Measurements from ENCODE around the gene SARDH. TPM values are rescaled to one million over a fixed set of nuclear protein-coding genes. Genes with fewer than 3 reads are reported as not detected.

SARDH gene
- total and polyA plus RNA-seq, 2 of the 13 experiments (the other 11 are each of a cell fraction or from before 2014, with no cell fraction given), result 11.6 to 34.9 TPM

DNA sequence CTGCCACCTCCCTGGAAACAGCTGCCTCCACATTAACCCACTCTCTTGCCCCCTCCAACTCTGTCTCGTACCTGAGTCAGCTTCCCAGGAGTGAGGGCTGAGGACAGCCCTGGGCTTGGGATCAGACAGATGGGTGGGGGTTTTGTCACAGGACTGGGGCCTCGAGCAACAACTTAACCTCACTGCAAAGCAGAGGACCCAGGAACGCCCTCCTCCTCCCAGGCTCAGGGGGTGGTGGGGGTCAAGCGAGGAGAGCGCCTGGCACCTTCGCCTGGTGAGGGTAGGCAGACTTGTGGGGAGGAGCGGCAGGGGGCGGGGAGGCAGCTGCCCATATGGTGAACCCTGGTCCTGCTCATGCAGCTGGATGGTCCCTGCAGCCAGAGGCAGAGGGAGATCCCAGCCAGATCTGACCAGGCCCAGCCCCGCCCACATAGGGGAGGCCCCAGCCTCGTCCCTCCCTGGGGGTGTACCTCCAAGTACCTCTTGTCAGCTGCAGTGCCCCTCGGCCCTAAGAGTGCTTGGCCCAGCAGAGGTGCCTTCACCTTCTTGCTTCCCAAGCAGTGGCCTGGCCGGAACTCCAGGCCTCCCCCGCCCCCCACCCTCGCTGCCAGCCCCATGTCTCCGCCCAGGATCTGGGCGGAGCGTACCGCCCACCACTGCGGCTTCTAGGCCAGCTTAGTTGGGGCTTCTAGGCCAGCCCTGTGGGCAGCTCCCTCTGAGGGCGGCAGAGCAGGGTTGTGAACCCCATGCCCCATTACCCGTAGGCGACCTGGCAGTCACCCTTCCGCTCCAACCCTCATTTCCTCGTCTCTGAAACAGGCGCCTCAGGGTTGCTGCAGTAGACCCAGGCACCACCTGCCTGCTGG, at the start of gene SARDH (continued):
- TF ChIP-seq ZNF878 (CRISPR knock-in tag; IDR thresholded peaks at IDR 0.05) (no peak; the same call in 1 of the 2 replicates), KAT7 (CRISPR knock-in tag; IDR thresholded peaks at IDR 0.05; ENCODE audit: borderline replicate concordance) (no peak), SMARCE1 (IDR thresholded peaks at IDR 0.05; ENCODE audit: borderline replicate concordance) (no peak), DR1 (CRISPR knock-in tag; IDR thresholded peaks at IDR 0.05) (no peak), ZNF724P (CRISPR knock-in tag; IDR thresholded peaks at IDR 0.05; ENCODE audit: borderline replicate concordance) (no peak), POLR2A (IDR thresholded peaks at IDR 0.05; ENCODE audit: insufficient read depth in 1 of 2, low read depth in 2 of 2, low read length in 2 of 2) (peak in 1 of 2 experiments; percentile 81; a peak in 2 of 4 replicates), REL (CRISPR knock-in tag; conservative IDR thresholded peaks at IDR 0.05) (no peak), CEBPG (CRISPR knock-in tag; IDR thresholded peaks at IDR 0.05) (no peak), ZNF660 (CRISPR knock-in tag; IDR thresholded peaks at IDR 0.05; ENCODE audit: borderline replicate concordance, low read depth) (no peak), NR2F2 (IDR thresholded peaks at IDR 0.05; ENCODE audit: borderline replicate concordance, low read depth) (no peak), TEAD3 (CRISPR knock-in tag; optimal IDR thresholded peaks at IDR 0.05; ENCODE audit: borderline replicate concordance) (peak; percentile 13)
- TF ChIP-seq, protein P1, sequence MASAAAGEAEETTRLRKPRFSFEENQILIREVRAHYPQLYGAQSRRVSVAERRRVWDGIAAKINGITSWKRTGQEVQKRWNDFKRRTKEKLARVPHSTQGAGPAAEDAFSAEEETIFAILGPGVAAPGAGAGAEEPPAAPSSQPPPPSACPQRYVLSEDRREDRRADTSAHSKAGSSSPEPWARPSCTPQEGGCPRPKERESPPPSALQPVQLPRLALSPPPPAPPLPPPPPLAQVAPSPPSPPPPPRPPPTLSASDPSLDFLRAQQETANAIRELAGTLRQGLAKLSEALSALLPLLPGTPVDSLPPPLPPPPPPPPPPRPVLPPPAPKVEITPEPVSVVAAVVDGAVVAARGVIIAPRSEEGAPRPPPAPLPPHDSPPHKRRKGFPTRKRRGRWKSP (CRISPR knock-in tag; IDR thresholded peaks at IDR 0.05), result no peak
- TF ChIP-seq, protein P2, sequence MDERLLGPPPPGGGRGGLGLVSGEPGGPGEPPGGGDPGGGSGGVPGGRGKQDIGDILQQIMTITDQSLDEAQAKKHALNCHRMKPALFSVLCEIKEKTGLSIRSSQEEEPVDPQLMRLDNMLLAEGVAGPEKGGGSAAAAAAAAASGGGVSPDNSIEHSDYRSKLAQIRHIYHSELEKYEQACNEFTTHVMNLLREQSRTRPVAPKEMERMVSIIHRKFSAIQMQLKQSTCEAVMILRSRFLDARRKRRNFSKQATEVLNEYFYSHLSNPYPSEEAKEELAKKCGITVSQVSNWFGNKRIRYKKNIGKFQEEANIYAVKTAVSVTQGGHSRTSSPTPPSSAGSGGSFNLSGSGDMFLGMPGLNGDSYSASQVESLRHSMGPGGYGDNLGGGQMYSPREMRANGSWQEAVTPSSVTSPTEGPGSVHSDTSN (CRISPR knock-in tag; IDR thresholded peaks at IDR 0.05), result no peak
- TF ChIP-seq, protein P3, sequence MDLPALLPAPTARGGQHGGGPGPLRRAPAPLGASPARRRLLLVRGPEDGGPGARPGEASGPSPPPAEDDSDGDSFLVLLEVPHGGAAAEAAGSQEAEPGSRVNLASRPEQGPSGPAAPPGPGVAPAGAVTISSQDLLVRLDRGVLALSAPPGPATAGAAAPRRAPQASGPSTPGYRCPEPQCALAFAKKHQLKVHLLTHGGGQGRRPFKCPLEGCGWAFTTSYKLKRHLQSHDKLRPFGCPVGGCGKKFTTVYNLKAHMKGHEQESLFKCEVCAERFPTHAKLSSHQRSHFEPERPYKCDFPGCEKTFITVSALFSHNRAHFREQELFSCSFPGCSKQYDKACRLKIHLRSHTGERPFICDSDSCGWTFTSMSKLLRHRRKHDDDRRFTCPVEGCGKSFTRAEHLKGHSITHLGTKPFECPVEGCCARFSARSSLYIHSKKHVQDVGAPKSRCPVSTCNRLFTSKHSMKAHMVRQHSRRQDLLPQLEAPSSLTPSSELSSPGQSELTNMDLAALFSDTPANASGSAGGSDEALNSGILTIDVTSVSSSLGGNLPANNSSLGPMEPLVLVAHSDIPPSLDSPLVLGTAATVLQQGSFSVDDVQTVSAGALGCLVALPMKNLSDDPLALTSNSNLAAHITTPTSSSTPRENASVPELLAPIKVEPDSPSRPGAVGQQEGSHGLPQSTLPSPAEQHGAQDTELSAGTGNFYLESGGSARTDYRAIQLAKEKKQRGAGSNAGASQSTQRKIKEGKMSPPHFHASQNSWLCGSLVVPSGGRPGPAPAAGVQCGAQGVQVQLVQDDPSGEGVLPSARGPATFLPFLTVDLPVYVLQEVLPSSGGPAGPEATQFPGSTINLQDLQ (CRISPR knock-in tag; IDR thresholded peaks at IDR 0.05), result no peak
- TF ChIP-seq, protein P4, sequence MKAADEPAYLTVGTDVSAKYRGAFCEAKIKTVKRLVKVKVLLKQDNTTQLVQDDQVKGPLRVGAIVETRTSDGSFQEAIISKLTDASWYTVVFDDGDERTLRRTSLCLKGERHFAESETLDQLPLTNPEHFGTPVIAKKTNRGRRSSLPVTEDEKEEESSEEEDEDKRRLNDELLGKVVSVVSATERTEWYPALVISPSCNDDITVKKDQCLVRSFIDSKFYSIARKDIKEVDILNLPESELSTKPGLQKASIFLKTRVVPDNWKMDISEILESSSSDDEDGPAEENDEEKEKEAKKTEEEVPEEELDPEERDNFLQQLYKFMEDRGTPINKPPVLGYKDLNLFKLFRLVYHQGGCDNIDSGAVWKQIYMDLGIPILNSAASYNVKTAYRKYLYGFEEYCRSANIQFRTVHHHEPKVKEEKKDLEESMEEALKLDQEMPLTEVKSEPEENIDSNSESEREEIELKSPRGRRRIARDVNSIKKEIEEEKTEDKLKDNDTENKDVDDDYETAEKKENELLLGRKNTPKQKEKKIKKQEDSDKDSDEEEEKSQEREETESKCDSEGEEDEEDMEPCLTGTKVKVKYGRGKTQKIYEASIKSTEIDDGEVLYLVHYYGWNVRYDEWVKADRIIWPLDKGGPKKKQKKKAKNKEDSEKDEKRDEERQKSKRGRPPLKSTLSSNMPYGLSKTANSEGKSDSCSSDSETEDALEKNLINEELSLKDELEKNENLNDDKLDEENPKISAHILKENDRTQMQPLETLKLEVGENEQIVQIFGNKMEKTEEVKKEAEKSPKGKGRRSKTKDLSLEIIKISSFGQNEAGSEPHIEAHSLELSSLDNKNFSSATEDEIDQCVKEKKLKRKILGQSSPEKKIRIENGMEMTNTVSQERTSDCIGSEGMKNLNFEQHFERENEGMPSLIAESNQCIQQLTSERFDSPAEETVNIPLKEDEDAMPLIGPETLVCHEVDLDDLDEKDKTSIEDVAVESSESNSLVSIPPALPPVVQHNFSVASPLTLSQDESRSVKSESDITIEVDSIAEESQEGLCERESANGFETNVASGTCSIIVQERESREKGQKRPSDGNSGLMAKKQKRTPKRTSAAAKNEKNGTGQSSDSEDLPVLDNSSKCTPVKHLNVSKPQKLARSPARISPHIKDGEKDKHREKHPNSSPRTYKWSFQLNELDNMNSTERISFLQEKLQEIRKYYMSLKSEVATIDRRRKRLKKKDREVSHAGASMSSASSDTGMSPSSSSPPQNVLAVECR (CRISPR knock-in tag; IDR thresholded peaks at IDR 0.05; ENCODE audit: borderline replicate concordance), result peak; percentile 76
- TF ChIP-seq, protein P5, sequence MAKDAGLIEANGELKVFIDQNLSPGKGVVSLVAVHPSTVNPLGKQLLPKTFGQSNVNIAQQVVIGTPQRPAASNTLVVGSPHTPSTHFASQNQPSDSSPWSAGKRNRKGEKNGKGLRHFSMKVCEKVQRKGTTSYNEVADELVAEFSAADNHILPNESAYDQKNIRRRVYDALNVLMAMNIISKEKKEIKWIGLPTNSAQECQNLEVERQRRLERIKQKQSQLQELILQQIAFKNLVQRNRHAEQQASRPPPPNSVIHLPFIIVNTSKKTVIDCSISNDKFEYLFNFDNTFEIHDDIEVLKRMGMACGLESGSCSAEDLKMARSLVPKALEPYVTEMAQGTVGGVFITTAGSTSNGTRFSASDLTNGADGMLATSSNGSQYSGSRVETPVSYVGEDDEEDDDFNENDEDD (CRISPR knock-in tag; IDR thresholded peaks at IDR 0.05; ENCODE audit: borderline replicate concordance), result no peak
- TF ChIP-seq, protein P6, sequence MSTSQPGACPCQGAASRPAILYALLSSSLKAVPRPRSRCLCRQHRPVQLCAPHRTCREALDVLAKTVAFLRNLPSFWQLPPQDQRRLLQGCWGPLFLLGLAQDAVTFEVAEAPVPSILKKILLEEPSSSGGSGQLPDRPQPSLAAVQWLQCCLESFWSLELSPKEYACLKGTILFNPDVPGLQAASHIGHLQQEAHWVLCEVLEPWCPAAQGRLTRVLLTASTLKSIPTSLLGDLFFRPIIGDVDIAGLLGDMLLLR (CRISPR knock-in tag; IDR thresholded peaks at IDR 0.05), result no peak
